Stimulated activated CD4-positive, alpha-beta T cell treated with anti-CD3 and anti-CD28 coated beads, Interleukin-2, amount 100 ng/mL, for 48 hours (primary cell): Measurements from ENCODE around the gene TIMM10.

Experiments
- DNase-seq, 2 donors: peaks; one replicate each; pipeline ENCODE4 v3.0.0-alpha.2; 2020

Gene TIMM10, protein sequence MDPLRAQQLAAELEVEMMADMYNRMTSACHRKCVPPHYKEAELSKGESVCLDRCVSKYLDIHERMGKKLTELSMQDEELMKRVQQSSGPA

DNA sequence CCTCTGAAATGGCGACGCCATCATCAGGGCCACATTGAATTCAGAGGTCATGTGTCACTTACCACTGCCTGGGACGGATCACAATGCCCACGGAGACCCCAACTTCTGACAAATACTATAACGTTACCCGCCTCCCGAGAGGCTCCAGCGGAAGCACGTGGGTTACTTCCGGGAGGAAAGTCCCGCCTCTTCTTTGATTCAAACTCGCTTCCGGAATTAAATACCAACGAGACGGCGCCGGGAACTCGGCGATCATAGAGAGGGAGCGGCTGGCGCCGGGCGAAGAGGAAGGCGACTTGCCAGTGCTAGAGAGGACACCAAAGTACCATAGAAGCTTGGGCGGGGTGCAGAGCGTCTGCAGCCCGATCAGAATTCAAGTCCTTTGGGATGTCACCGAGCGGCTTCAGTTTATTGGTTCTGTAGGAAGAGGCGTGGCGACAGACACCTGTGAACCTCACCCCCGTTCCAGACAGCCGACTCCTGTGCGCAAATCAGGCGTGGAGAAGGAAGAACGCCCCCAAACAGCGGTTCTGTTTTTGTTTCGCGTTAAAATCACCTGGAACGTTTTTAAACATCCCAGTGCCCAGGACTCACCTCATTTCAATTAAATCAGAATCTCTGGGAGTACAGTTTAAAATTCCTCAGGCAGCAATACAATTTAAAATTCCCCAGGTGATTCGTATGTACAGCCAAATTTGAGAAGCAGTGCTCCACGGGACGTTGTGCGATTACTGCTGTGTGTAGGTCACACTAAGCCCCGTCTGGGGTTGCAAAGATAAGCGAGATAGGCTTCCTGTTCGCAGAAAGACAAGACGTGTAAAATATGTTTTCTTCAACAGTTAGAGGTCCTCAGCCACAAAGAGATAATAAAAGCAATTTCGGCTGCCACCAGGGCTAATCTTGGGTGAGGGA is at the start of gene TIMM10:
Gene TIMM10 (minus strand): TSS at position 159 of the 912 bp plus-strand sequence. CDS start 565 bp downstream, outside the sequence.
- DNase-seq = peak; percentile 85

DNA sequence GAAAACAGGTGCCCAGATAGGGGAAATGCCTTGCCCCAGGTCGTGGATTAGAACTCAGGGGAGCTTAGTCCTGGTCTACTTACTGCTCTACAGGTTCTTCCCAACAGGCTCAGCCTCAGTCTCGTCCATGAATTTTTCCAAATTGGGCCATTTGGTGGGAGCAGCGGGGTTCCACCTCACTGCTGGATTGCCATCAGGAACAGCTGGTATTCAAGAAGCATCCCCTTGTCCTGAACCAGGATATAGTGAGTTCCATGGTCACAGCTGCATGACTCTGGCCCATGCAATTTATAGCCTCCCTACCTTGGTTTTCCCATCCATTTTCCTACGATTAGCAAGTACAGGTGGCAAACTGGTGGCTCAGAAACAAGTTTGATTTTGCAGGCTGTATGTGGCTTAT is 43.5 kb upstream of the TIMM10 start:
- no peak for DNase-seq

DNA sequence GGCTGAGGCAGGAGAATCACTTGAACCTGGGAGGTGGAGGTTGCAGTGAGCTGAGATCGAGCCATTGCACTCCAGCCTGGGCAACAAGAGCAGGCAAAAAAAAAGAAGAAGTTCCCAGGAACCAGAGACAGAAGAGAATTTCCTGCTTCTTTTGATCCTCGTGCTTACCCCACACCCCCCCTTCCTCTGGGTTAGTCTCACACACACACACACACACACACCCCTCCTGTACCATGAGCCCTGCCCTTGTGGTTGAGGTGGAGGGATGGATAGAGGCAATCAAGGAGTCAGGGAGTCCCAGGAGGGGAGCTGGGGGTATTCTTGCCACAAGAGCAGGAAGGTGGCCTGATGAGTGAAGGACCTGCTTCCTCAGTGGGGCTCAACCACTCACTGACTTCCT is 41.1 kb upstream of the TIMM10 start:
- DNase-seq = no peak

DNA sequence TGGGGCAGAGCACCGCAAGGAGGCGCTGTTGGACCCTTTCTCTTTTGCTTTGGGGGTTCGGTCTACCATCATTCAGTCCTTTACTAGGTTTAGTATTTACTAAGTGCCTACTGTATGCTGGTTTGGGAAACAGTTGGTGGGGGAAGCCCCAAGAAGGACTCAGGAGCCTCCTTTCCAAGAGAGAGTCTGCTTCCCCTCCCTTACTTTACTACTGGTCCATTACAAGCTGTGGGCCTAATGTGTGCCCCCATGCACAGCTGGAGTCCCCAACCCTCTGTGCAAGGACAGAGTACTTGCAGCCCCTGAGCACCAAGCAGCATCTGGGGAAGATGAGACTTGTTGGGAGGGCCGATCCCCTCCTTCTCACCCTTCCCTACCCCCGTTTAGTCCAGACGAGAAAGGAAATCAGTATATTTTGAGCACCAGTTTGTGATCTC is 37.8 kb upstream of the TIMM10 start:
- peak; percentile 92 to 94 for DNase-seq

DNA sequence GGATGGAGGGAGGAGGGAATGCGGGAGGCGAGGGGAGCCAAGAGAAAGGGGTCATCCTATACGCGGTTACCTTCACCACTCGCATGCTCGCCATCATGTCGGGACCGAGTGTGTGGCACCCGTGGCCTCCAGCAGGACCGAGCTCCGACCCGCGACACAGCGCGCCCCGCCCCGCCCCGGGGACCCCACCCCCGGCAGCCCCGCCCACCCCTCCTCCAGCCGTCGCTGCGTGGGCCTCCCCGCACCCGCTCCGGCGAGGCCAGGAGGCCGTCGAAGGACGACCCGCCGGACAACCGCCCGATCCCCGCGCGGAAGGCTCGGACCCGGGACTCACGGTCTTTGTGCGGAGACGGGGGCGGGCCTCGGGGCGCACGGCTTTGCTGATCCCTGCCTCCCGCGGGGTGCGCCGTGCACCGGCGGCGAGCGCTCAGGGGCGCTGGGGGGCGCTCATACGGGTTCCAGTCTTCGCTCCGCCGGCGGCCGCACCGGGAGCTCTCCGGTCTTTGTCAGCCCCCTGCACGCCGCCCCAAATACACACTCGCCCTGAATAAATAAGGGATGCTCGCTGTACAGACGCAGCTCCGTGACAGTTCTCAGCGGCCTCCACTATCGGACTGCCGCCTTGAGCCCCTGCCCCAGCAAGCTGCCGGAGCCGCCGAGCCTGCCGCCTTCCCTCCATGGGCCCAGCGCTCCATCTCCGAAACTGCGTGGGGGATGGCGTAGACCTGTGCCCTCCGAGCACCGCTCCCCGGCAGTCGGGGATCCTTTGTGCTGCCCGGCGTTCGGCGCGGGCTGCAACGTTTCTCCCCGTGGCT is 37.2 kb upstream of the TIMM10 start, which contains the start of gene UBE2L6:
Gene UBE2L6 (minus strand): TSS at position 158 of the 815 bp plus-strand sequence. CDS start 61 bp downstream, at position 97.
- DNase-seq = peak; percentile 48 to 58

DNA sequence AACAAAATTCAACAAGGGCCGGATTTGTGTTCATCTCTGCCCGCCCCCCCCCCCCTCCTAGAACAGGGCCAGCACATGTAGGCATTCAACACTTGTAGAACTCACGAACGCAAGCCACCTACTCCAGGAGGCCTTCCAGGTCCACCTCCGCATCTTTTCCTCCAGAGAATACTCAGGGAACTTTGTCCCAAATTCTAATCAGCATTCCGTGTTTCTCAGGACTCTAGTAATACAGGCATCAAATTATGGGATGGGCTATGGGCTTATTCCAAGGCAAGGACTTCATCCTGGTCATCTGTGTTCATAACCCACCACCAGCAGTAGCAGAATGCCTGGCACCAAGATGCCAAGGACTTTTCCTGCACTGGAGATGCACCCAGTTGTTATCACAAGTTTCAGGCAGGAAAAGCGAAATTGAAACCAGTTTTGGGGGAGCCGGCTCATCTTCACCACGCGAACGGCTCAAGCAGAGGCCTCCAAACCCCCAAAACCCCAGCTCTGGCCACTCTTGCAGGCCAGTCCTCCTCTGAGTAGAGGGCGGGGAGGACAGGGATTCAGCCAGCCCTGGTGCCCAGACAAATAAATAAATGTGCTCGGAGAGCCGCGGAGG is 36.5 kb upstream of the TIMM10 start:
- DNase-seq = no peak

DNA sequence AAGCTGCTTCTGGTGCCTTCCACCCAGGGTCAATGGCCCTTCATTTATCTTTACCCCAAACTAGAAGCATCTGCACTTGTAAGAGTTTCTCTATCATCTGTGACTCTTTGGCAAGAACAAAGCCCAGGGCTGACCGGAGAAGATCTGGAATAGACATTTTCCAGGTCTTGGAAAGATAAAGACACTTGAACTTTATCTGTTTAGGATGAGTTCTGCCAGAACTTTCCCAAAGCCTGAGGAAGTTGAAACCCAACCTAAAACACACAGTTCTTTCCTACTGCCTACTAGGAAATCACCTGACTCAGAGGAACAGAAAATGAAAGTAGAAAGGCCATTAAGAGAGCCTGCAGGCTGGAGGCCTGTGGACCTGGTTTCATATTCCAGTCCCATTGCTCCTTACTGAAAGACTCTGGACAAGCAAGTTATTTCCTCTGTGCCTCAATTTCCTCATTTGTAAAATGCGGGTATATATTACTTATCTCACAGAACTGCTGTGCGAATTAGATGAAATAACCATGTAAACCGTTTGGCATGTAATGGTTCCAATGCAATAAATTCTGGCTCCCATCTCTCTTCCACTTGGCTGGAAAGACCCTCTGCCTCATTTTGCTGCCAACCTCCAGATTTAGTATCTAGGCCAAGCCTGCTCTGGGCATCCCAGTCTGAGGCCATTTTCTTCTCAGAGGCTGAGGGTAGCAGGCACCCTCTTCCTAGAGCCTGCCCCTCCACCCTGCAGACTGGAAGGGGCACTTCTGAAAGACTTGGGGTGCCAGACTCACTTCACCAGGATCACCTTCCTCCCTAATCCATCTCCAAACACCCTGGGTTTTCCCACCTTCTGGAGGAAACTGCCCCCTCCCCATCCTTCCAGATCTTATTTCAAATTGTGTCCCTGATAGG is 35.7 kb upstream of the TIMM10 start:
- DNase-seq = peak in 1 of 2 donors; percentile 12

DNA sequence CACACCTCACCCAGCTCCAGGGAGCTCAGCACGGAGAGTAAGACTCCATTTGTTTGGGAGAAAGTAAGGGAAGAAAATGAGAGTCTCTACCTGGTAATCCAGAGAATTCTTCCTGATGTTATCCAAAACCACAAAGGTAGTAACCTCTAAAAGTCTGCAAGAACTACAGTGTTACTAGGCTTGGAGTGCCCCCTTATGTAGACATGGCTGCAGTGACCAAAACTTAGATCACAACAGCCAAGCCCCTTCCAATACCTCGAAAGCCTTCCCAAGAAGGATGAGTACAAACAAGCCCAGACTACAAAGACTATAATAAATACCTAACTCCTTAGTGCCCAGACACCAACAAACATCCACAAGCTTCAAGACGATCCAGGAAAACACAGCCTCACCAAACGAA is 32.0 kb upstream of the TIMM10 start:
- no peak for DNase-seq

DNA sequence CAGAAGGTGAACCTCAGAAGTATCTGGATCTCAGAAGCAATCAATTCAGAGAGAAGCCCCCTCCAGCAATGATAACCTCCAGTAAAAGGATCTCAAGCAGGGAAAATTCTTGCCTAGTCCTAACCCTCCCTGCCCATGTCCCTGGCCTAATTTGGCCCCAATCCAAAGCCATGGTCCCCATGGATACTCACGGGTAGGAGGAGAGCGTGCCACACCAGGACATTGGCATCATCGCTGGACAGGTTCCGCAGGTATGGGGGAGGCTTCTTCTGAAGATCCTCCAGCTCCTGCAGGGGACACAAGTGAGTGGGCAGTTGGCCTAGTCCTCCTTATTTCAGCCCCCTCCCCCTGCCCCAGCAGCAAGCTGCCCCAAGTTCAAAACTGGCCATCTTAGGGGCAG is 29.6 kb upstream of the TIMM10 start:
- no peak for DNase-seq

DNA sequence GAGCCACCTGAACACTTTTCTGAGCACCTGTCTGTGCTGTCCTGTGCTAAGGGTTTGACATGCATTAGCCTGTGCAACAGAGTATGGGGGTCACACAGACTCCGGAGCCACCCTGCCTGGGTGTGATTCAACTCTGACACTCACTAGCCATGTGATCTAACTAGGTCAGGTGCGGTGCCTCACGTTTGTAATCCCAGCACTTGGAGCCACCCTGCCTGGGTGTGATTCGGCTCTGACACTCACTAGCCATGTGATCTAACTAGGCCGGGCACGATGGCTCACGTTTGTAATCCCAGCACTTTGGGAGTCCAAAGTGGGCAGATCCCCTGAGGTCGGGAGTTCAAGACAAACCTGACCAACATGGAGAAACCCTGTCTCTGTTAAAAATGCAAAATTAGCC is 25.5 kb upstream of the TIMM10 start:
- no peak for DNase-seq

DNA sequence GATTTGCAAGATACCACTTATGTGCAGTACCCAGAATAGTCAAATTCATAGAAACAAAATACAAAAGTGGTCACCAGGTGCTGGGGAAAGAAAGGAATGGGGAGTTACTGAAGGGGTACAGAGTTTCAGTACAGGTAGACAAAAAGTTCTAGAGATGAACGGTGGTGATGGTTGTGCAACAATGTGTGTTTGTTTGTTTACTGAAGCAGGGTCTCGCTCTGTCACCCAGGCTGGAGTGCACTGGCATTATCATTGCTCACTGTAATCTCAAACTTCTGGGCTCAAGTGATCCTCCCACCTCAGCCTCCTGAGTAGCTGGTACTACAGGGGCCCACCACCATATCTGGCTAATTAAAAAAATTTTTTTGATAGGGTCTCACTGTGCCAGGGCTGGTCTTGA is 24.8 kb upstream of the TIMM10 start:
- DNase-seq = no peak

DNA sequence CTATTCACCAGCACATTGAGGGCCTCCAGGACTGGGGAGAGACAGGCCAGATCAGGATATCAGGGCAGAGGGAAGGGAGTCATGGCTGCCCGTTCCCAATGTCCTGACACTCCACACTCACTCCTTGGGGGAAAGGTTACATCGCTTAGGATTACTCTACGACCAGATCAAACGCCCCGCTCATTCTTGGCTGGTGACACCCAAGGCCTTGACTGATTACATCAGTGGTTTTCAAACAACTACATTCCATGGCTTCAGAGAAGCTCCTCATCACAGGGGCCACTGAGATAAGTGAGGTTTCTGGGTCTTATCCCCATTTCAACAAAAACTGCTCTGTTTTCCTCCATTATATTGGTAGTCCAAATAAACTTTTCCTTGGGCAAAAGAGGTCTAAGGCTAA is 21.9 kb upstream of the TIMM10 start:
- DNase-seq = no peak

DNA sequence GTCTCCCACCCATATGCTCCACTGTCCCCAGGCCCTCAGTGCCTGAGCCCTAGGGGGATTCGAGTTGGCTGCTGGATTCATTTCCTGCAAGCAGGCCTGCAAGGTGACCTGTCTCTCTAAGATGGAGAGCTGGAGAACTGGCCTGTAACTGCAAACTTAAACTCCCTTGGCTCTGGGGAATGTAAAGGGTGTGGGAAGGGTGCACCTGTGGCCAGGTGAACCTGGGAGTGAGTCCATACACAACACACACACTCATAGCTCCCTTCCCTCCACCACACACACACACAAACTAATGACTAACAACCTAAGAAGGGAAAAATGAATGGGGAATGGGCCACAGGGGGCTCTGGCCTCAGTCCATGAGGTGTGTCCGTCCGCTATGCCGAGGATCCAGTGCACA is 21.4 kb upstream of the TIMM10 start:
- no peak for DNase-seq

DNA sequence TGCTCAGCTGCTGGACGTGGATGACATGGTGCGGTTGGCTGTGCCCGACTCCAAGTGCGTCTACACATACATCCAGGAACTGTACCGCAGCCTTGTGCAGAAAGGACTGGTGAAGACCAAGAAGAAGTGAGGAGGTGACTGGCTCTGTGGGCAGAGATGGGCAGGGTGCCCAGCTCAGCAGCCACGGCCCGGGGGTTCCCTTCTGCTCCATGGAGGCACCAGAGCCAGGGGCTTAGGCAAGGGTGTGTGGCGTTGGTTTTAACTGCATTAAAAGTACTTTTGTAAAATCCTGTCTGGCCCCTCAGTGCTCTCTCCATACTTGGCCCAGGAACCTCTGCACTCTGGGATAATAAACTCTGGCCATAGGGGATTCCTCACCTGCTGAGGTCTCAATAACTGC is 19.4 kb upstream of the TIMM10 start:
- no peak for DNase-seq

DNA sequence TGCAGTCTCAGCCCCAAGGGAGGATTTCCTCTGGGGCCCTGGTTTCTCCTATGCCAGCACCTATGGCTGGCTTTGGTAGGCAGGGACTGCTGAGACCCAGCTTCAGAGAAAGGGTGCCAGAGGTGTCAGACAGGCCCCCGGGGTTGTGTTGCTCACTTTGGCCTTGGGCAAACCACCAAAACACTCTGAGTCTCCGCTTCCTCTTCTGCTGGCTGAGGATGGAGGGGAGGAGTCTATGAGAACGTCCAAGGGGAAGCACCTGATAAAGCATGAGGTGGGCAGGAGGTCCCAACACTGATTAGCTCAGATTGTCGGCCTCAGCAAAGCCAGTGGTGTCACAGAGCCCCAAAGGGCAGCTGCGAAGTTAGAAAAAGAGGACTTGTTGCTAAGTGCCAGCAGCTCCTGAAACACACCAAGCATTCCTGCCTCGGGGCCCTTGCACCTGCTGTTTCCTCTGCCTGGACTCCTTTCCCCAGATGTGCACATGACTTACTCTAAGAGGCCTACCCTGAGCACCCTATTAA is 17.4 kb upstream of the TIMM10 start:
- DNase-seq = no peak

DNA sequence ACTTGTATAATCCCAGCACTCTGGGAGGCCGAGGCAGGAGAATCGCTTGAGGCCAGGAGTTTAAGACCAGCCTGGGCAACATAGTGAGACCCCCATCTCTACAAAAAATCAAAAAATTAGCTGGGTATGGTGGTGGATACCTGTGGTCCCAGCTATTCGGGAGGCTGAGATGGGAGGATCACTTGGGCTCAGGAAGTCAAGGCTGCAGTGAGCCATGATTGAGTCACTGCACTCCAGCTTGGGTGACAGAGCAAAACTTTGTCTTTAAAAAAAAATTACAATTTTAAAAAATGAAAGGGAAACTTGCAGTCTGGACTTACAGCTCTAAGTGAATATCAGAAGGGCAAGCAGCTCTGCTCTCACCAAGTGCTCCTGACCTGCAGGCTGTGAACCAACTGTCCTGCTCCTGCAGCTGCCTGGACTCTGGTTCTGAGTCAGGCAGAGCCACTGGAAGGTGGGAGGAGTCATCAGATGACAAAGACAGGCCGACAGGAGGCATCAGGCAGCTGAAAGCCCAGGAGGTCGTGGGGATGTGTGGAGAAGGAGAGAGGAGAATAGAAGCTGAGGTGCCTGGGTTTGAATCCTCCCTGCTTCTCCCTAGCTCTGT is 16.4 kb upstream of the TIMM10 start:
- DNase-seq = no peak

DNA sequence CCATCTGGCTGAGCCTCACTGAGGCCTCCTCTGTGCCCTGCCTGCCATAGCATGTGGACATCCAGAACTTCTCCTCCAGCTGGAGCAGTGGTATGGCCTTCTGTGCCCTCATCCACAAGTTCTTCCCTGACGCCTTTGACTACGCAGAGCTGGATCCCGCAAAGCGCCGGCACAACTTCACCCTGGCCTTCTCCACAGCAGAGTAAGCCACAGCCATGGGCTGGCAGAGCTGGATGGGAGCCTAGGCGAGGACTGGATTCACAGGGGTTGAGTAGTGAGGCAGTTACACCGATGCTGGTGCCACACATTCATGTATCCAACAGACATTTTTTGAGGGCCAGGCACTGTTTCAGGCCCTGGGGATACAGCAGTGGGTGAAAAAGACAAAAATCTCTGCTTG is 15.9 kb upstream of the TIMM10 start:
- no peak for DNase-seq

DNA sequence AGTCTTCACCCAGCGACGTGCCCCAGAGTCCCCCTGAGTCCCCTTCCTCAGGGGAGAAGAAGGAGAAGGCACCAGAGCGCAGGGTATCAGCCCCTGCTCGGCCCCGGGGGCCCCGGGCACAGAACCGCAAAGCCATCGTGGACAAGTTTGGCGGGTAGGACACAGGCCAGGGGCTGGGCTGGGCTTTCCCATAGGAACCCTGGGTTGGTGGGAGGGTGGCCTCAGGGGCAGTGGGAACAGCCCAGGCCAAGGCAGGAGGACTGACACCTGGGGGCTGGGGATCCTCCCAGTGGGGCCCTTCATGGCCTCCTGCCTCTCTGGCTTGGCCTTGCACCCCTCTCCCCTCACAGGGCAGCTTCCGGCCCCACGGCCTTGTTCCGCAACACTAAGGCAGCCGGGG is 15.3 kb upstream of the TIMM10 start:
- DNase-seq = no peak

DNA sequence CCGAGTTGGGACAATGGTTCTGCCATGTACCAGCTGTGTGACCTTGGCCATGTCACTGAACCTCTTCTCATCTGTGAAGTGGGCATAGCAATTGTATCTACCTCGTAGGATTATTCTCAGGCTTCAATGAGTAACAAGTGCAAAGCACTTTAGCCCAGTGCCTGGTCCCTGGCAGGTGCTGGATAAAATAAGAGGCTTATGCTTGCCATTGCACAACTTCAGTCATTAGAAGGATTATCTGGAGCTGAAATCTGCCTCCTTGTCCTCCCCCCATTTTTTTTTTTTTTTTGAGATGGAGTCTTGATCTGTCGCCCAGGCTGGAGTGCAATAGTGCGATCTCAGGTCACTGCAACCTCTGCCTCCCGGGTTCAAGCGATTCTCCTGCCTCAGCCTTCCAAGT is 14.0 kb upstream of the TIMM10 start:
- DNase-seq = no peak

DNA sequence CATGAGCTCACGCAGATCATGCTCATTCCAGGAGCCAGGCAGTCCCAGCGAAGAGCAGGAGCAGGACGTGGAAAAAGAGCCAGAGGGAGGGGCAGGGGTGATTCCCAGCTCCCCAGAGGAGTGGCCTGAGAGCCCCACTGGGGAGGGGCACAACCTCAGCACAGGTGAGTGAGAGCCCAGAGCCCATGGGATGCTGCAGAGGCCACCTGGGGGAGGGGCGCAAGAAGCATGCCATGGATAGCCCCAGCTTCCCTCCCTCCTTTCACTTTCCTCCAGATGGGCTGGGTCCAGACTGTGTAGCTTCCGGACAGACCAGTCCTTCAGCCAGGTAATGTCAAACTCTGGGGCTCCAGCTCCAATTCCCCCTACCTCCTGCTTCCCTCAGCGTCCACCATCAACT is 13.0 kb upstream of the TIMM10 start:
- no peak for DNase-seq

DNA sequence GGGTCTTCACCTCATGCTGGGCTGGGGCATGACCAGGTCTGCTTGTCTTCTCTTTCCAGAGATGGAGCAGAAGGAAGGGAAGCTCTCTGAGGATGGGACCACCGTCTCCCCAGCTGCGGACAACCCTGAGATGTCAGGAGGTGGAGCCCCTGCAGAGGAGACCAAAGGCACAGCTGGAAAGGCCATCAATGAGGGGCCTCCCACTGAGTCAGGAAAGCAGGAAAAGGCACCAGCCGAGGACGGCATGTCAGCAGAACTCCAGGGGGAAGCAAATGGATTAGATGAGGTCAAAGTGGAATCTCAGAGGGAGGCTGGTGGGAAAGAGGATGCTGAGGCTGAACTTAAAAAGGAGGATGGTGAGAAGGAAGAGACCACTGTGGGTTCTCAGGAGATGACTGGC is 12.0 kb upstream of the TIMM10 start:
- DNase-seq = no peak
